Caki2 (cell line): ENCODE data around the gene BDH1. TPM values are rescaled to one million over a fixed set of nuclear protein-coding genes. Genes with fewer than 3 reads are reported as not detected.

Experiments
- DNase-seq: peaks from one replicate; pipeline ENCODE4 v3.0.0-alpha.2; 2015; ENCODE audit warnings: low read depth
- in situ Hi-C: cut with HindIII; loops from 2 replicates; pipeline ENCODE4 v1.10.0; 2016; ENCODE audit warnings: low sequenced_read_pairs, low pct_unique_long_range_greater_than_20kb, mixed read lengths
- total RNA-seq: library from RNA; depleted of rRNA; stranded (reverse); fragments of >200 nt; shearing (Covaris generic); gene quantifications from 2 replicates; pipeline ENCODE4 v1.2.3, GENCODE V29; 2014; ENCODE audit warnings: low replicate concordance

The BDH1 gene
- total RNA-seq, 1 experiment from 2014 or later, result 0.34 TPM

DNA sequence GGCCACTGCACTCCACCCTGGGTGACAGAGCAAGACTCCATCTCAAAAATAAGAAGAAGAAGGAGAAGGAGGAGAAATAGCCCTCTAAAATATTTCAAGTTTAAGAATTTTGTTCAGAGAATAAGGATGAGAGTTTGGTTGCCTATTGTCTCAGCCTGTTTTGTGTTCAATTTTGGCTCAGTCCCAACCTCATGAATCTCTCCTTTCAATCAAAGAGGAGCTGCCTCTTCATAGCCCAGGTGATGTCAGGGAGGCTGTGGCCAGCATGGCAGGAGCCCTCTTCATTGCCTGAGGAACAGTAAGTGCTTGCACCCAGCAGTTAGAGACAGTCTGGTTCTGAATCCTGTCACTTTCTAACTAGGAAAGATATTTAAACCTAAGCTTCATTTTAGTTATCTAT, 55.0 kb downstream of the BDH1 start:
- in situ Hi-C loops, result no loop called here

GRCh38 chr3:197499427-197499826, 56.3 kb downstream of the BDH1 start:
- peak; percentile 70 for DNase-seq

More for the DNA sequence above, 55.0 kb downstream of the BDH1 start:
- no peak for DNase-seq

GRCh38 chr3:197498499-197499241, 57.1 kb downstream of the BDH1 start:
- in situ Hi-C loops, result no loop called here
- no peak for DNase-seq

More at GRCh38 chr3:197499427-197499826, 56.3 kb downstream of the BDH1 start:
- in situ Hi-C loops, result no loop called here

- DNase-seq, result no peak
- in situ Hi-C loops, result no loop called here
These were observed 59.0 kb downstream of the BDH1 start for GRCh38 chr3:197496746-197497125.

DNA sequence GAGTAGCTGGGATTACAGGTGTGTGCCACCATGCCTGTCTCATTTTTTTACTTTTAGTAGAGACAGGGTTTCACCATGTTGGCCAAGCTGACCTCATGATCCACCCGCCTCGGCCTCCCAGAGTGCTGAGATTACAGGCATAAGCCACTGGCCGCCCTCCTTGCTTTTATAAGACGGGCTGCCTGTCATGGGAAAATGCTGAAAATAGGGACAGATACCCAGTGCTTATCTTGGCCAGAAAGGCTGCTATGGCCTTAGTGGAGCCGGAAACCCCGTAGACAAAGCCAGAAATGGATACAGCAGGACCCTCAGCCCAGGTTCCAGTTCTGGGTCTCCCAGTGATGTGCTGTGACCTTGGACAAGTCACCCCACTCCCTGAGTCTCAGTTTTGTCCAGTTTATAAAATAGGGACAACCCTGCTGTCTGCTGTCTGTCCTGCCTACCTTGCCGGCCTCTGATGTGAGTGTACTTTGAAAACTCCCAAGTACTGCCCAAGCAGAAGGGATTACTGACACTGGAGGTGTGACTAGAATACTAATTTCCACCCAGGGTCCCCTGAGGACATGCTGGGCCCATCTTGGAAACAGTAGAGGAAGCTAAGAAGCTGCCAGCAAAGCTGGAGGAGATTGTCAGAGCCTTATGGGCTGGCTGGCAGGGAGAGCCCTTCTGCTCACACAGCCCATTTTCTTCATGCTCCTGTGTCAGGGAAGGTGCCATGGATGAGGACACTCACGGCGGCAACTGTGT, 59.6 kb downstream of the BDH1 start:
- DNase-seq, result no peak
- in situ Hi-C loops, result no loop called here

DNA sequence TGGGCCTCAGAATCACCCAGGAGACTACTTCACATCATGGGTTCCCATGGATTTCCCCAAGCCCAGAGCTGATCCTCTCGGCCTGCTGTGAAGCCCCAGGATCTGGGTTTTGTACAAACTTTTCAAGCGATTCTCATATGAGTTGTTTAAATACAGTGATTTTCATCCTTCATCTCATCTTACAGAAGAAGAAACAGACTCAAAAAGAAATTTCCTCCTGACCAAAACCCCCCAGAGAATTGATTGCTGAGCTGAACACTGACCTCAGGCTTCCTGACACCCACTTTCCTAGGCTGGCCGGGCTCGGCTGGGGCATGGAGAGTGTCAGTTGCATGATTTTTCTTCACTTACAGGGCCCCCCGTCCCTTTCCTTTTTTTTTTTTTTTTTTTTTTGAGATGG, 60.3 kb downstream of the BDH1 start:
- in situ Hi-C loops, result no loop called here
- no peak for DNase-seq

DNA sequence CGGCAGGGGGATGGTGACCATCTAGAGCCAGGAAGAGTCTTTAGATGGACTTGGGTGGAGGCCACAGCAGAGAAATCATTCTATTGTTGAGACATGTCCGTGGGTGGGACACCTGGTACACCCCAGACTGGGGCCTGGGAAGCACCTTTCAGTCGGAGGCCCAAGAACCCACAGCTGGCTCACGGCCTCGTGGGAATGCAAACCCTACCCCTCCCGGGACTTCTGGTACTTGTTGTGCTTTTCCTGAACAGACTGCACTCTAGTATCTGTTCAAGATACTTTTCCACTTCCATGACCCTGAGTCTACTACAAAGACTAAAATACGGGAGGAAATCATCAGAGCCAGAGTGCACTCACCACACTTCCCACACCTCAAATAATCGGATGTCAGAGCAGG, 60.7 kb downstream of the BDH1 start:
- in situ Hi-C loops, result no loop called here
- DNase-seq, result no peak

- peak; percentile 60 for DNase-seq
These were observed 61.3 kb downstream of the BDH1 start for GRCh38 chr3:197494366-197495058.

DNA sequence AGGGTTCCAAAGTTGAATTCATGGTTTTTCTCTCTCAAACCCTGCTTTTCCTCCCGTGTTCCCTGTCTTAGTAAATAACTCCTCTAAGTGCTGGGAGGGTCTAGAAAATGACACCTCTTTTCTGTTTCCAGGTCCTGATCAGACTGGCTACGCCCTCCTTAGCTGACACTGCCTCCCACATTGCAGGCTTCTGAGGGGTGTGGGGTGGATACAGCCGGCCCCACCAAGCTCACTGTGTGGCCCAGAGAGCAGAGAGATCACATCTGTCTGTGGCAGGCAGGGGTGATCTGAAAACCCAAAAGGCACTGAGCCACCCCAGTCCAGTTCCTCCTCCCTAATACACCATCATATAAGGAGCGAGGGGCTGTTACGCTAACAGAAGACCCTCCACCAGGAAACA, 62.7 kb downstream of the BDH1 start:
- in situ Hi-C loops, result no loop called here
- DNase-seq, result no peak

More at GRCh38 chr3:197494366-197495058, 61.3 kb downstream of the BDH1 start:
- in situ Hi-C loops, result no loop called here

DNA sequence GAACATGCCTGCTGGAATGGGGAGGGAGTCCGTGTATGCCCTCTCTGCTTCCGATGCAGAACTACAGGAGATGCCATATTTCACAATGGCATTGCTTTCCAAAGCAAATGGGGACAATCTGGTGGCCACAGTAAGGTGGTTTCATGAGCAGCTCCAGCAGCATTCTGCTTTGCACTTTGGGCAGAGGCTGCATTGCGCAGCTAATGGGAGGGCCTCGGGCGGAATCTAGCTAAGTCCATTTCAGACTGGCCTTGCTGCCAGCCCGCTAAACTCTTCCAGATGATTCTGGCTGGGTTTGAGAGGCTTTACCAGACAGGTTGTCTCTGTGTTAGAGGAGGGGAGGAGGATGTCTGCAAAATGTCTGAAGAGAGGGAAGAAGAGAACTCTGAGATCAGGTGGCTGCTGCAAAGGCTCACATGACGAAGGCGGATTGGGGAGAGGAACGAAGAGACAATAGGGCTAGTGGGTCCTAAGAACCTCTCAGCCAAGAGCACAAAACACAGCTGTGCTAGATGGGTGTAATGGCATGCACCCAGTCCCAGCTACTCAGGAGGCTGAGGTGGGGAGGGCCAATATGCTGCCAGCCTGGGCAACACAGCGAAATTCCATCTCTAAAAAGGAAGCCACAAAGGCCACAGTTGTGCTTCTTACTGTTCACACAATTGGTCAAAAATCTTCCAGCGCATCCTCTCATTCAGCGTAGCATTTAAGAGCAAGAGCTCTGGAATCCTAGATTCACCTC, 63.7 kb downstream of the BDH1 start:
- in situ Hi-C loops, result no loop called here
- no peak for DNase-seq

DNA sequence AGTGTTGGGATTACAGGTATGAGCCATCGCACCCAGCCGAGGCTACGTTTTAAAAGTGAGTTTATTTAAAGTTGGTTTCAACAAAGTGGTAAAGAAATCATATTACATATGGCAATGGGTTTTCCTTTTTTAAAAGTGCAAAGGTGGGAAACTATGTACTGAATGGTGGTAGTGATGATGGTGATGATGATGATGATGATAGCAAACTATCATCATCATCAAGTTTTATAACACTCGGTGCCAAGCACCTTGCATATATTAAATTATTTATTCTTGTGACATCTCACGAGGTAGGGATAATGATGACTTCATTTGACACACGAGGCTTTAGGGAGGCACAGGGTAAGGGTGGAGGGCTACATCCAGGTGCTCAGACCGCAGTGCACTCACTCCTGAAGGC, 64.3 kb downstream of the BDH1 start:
- DNase-seq, result no peak
- in situ Hi-C loops, result no loop called here

GRCh38 chr3:197490098-197491058, 65.4 kb downstream of the BDH1 start:
- in situ Hi-C loops, result no loop called here
- peak; percentile 64 for DNase-seq

DNA sequence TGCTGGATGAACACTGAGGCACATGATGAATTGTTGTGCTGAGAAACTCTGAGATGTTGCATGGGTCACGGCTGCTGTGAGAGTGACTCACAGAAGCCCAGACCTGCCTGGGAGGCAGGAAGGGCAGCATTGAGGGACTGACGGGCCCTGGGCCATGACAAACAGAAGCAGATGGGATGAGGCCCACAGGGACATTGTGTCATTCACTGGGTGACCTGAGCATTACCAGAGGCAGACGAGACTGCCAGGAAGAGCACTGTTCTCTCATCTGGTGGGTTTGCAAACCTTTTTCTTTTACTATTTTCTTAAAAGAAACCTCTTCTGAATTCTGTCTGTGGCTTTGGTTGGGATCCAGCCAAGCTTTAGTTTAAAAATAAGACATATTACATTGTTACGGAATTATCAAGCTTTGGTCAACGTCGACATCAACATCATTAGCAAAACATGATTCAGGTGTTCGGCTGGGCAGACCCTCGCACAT, 67.8 kb downstream of the BDH1 start:
- in situ Hi-C loops, result no loop called here
- DNase-seq, result peak; percentile 92

DNA sequence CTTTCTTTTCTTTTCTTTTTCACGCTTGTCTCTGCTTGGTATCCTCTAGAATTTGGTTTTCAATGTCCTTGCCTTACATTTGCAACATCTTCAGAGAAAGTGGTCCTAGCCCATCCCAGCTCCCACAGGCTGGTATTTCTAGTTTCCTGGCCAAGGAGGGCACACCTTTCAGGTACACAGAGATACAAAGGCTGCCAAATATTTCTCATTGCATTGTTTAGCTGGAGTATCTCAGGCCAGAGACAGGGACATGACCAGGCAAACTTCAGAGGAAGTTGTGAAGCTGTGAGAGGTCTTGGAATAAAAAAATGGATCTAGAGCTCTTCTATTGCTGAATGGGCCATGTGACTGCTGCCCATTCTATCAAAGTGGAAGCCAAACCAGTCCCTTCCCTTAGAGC, 68.9 kb downstream of the BDH1 start:
- in situ Hi-C loops, result no loop called here
- no peak for DNase-seq

DNA sequence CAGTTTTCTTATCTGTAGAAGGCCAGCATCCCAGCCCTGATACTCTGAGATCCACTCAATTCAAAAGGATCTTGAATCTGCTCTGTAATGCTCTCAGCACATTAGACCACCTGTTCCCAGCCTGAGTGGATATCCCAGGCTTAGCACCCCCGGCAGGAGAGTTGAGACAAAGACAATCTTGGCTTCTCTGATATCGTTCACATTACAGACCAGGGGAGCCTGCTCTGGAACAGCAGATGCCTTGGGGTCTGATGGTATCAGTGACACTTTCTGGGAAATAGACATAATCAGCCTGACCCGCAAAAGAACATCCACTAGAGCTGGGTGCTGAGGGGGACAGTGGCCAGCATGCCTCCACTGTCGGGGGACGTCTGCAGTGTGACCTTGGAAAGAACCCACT, 70.6 kb downstream of the BDH1 start:
- in situ Hi-C loops, result no loop called here
- DNase-seq, result no peak

DNA sequence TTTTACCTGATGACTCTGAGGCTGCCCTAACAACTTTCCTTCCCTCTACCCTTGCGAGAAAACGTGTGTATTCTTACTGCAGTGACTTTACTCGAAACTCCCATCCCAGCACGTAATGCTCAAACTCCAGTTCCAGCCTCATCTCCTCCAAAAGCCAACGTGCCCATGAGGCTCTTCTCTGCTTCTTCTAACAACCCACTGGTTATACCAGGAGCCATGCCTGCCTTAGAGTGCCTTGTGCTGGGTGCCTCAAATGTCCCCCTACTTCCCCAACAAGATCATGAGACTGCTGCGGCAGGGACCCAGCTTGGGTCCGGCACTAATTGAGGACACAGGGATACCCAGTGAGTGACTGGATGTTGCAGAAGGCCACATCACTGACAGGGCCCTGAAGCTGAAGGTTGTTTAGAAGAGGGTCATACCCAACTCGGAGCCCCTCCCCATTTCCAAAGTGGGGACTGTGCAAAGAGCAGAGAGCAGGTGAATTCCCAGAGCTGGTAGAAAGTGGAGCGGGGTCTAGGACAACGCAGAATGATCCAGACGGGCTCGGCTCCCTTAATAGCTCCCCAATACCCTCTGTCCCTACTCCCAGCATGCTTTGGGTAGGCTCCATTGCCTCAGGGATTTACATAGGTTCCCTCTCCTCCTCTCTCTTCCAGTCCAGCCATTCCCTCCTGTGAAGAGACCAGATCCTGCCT, 71.4 kb downstream of the BDH1 start:
- in situ Hi-C loops, result no loop called here
- no peak for DNase-seq

- in situ Hi-C loops, result no loop called here
- no peak for DNase-seq
These were observed 73.8 kb downstream of the BDH1 start for GRCh38 chr3:197482001-197482400.
